Measurements from ENCODE around the gene SAPCD2.

SAPCD2 gene

DNA sequence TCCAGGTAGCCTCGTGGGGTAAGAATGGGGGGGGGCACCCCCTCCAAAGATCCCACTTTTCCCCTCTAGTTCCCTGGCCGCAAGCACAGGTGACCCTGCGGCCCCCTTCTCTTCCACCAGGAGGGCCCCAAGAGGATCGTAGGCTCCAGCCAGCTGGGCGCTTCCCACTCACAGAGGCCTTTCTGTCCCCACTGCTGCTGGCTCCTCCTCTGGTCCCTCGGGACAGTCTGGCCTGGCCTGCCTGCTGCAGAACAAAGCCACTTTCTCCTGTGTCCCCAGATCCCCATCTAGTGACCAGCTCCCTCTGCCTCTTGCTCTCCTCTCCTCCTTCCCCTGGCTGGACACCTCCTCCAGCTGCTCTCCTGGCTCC lies 534 bp upstream of the SAPCD2 start:
- no peak for DNase-seq (ENCODE audit: low read depth)
- TF ChIP-seq CTCF (IDR thresholded peaks at IDR 0.05; ENCODE audit: low read depth, low read length, missing control alignments): peak; percentile 38
- H3K4me3 ChIP-seq (ENCODE audit: low read depth, low read length): peak overlapping the region; percentile 33
- in situ Hi-C loops (cut with HindIII; ENCODE audit: low sequenced_read_pairs): no loop called here

GRCh38 chr9:137069508-137070091 lies 757 bp downstream of the SAPCD2 start:
- in situ Hi-C loops (cut with HindIII; ENCODE audit: low sequenced_read_pairs): no loop called here
- peak overlapping the region; percentile 16 for H3K4me3 ChIP-seq (ENCODE audit: low read depth, low read length)
- TF ChIP-seq CTCF (IDR thresholded peaks at IDR 0.05; ENCODE audit: low read depth, low read length, missing control alignments): no peak
- DNase-seq (ENCODE audit: low read depth): no peak

GRCh38 chr9:137068539-137069507 lies 1.5 kb downstream of the SAPCD2 start:
- no peak for DNase-seq (ENCODE audit: low read depth)
- in situ Hi-C loops (cut with HindIII; ENCODE audit: low sequenced_read_pairs): no loop called here
- peak overlapping the region; percentile 16 for H3K4me3 ChIP-seq (ENCODE audit: low read depth, low read length)
- TF ChIP-seq CTCF (IDR thresholded peaks at IDR 0.05; ENCODE audit: low read depth, low read length, missing control alignments): no peak

- peak; percentile 84 for TF ChIP-seq CTCF (IDR thresholded peaks at IDR 0.05; ENCODE audit: low read depth, low read length, missing control alignments)
- in situ Hi-C loops (cut with HindIII; ENCODE audit: low sequenced_read_pairs): no loop called here
- DNase-seq (ENCODE audit: low read depth): peak; percentile 49
- H3K4me3 ChIP-seq (ENCODE audit: low read depth, low read length): no peak overlapping the region
Measured at GRCh38 chr9:137067860-137068538, 2.4 kb downstream of the SAPCD2 start.

DNA sequence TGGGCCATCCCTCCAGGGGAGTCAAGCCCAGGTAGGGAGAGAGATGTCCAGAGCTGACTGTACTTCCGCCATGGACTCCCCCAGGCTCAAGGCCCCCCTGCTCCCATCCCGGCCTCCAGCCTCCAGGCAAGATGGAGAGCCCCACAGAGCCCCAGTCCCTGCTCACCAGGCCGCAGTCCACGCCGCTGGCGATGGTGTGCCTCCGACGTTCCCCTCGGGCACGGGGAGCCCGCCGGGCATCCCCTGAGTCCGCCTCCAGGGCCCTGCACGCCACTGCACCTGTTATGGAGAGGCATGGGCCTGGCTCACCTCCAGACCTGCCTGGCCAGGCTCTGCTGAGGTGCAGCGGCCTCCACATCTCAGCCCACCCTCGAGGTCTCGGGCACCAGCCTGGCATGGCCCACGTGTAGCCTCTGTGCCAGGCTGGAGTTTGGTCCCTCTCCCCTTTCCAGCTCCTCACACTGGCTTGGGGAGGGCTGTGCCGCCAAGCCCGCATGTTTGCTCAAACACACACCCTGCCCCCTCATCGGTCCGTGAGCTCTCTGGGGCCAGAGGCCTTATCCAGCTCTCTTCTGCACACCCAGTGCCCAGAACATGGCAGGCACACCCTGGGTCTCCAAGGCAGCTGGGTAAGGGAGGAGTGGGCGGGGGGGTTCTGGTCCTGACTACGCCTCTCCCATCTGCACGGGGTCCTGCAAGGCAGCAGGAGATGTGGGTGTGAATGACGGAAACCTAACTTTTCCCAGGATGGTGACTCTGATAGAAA lies 4.1 kb downstream of the SAPCD2 start:
- in situ Hi-C loops (cut with HindIII; ENCODE audit: low sequenced_read_pairs): no loop called here
- no peak for TF ChIP-seq CTCF (IDR thresholded peaks at IDR 0.05; ENCODE audit: low read depth, low read length, missing control alignments)
- no peak for DNase-seq (ENCODE audit: low read depth)
- no peak overlapping the region for H3K4me3 ChIP-seq (ENCODE audit: low read depth, low read length)

All from astrocyte of the cerebellum (primary cell).